A549 (cell line): ENCODE results near the gene NEAT1. TPM values are rescaled to one million over a fixed set of nuclear protein-coding genes. Genes with fewer than 3 reads are reported as not detected.

Experiments used
- ATAC-seq, 2 experiments: fragments of 200-7000 bp in 1 of 2; fragments of >200 bp in 1 of 2; cut with Nextera tagmentation in 1 of 2; cut with Tn5 transposase in 1 of 2; 3 replicates each; pipeline versions ENCODE4 v1.8.0 to v1.9.1; 2018 to 2020; ENCODE audit warnings: mild to moderate bottlenecking in 1 of 2, moderate library complexity in 1 of 2
- CTCF ChIA-PET: fragments of 300-600 bp; sonication (Branson Sonifier 250); formaldehyde crosslinking; extraction: SDS; loops from one replicate; lab custom pipeline; 2021; ENCODE audit warnings: antibody characterized with exemption, inconsistent platforms; lab: Yijun Ruan, JAX
- POLR2A ChIA-PET: fragments of 350-600 bp; formaldehyde crosslinking; extraction: SDS; loops from one replicate; lab custom pipeline; 2021; ENCODE audit warnings: antibody characterized with exemption, inconsistent platforms; lab: Yijun Ruan, JAX
- DNase-seq, 2 experiments: peaks; one replicate each; pipeline versions ENCODE4 v3.0.0 to v3.0.0-alpha.2; 2011 to 2016; ENCODE audit warnings: low read depth in 1 of 2, low spot score in 1 of 2
- FAIRE-seq: peaks from 2 replicates; lab custom pipeline; 2011; peaks lifted over from hg19 to GRCh38; lab: Jason Lieb, UNC
- H3K27ac ChIP-seq, 2 experiments: fragments of >200 bp; sonication (Bioruptor Twin); formaldehyde crosslinking; 3 replicates each; pipeline ENCODE4 v1.5.1; 2016 to 2017
- H3K4me1 ChIP-seq: fragments of >200 bp; sonication (Bioruptor Twin); formaldehyde crosslinking; 3 replicates; pipeline ENCODE4 v1.6.1; 2016
- H3K4me2 ChIP-seq: fragments of >200 bp; sonication (Bioruptor Twin); formaldehyde crosslinking; 3 replicates; pipeline ENCODE4 v1.6.1; 2016
- H3K4me3 ChIP-seq: fragments of >200 bp; sonication (Bioruptor Twin); formaldehyde crosslinking; 3 replicates; pipeline ENCODE4 v1.5.1; 2016
- H3K9me3 ChIP-seq: fragments of >200 bp; sonication (Bioruptor Twin); formaldehyde crosslinking; 3 replicates; pipeline ENCODE4 v1.6.1; 2016
- CBX8 ChIP-seq: fragments of 200-600 bp; sonication (generic); IDR thresholded peaks from 2 replicates; pipeline ENCODE4 v1.6.1; 2016
- EP300 ChIP-seq, 2 experiments: fragments of >200 bp; sonication (Bioruptor Twin); formaldehyde crosslinking; IDR thresholded peaks; 2 replicates in 1 of 2; 3 replicates in 1 of 2; pipeline ENCODE4 v1.6.1; 2016 to 2017
- ESRRA ChIP-seq: fragments of 150-350 bp; IDR thresholded peaks from 2 replicates; pipeline ENCODE4 v1.6.1; 2014; ENCODE audit warnings: mild to moderate bottlenecking, low read length, borderline replicate concordance
- FOSB ChIP-seq: fragments of 250-450 bp; sonication (Bioruptor Pico); IDR thresholded peaks from 2 replicates; pipeline ENCODE4 v1.5.0; 2020; ENCODE audit warnings: mild to moderate bottlenecking, moderate library complexity
- GATA3 ChIP-seq: IDR thresholded peaks from 2 replicates; pipeline ENCODE4 v1.6.1; 2012; ENCODE audit warnings: borderline replicate concordance
- JUN ChIP-seq, 2 experiments: fragments of >200 bp; sonication (Bioruptor Twin); formaldehyde crosslinking; IDR thresholded peaks; 2 replicates in 1 of 2; 3 replicates in 1 of 2; pipeline ENCODE4 v1.6.1; 2016 to 2017
- JUNB ChIP-seq: fragments of >200 bp; sonication (Bioruptor Twin); formaldehyde crosslinking; IDR thresholded peaks from 2 replicates; pipeline ENCODE4 v1.6.1; 2016
- KDM1A ChIP-seq: fragments of 200-600 bp; sonication (generic); IDR thresholded peaks from 2 replicates; pipeline ENCODE4 v1.6.1; 2016; ENCODE audit warnings: low read depth, mild to moderate bottlenecking
- MAZ ChIP-seq: fragments of 150-350 bp; IDR thresholded peaks from 2 replicates; pipeline ENCODE4 v1.6.1; 2014; ENCODE audit warnings: antibody characterized with exemption, low read depth, low read length, borderline replicate concordance
- MYC ChIP-seq: IDR thresholded peaks from 2 replicates; pipeline ENCODE4 v1.6.1; 2012; ENCODE audit warnings: mild to moderate bottlenecking, inconsistent platforms, low read length, improper control_type of control experiment, borderline replicate concordance
- PHF8 ChIP-seq: fragments of 200-600 bp; sonication (generic); IDR thresholded peaks from 2 replicates; pipeline ENCODE4 v1.6.1; 2016; ENCODE audit warnings: low read depth, mild to moderate bottlenecking, antibody characterized with exemption, moderate library complexity, borderline replicate concordance
- RAD21 ChIP-seq, 2 experiments: fragments of >200 bp in 1 of 2; sonication (Bioruptor Twin) in 1 of 2; formaldehyde crosslinking in 1 of 2; IDR thresholded peaks in 1 of 2; conservative IDR thresholded peaks in 1 of 2; 2 replicates in 1 of 2; 3 replicates in 1 of 2; pipeline ENCODE4 v1.6.1; 2012 to 2018; ENCODE audit warnings: inconsistent platforms in 1 of 2
- RCOR1 ChIP-seq: fragments of 150-350 bp; IDR thresholded peaks from 2 replicates; pipeline ENCODE4 v1.6.1; 2014; ENCODE audit warnings: antibody characterized with exemption, low read length, low read depth
- ZC3H11A ChIP-seq: fragments of 450-650 bp; IDR thresholded peaks from 2 replicates; pipeline ENCODE4 v1.6.1; 2014; ENCODE audit warnings: antibody characterized with exemption, mild to moderate bottlenecking
- ZNF302 ChIP-seq: fragments of 250-450 bp; sonication (Bioruptor Pico); IDR thresholded peaks from 2 replicates; pipeline ENCODE4 v1.9.0; 2021; ENCODE audit warnings: inconsistent platforms, mild to moderate bottlenecking, moderate library complexity
- ZSCAN20 ChIP-seq: fragments of 250-450 bp; sonication (Bioruptor Pico); IDR thresholded peaks from 2 replicates; pipeline ENCODE4 v1.8.0; 2022; ENCODE audit warnings: mild to moderate bottlenecking, moderate library complexity
- WGBS: methylation state at CpG from one replicate; pipeline ENCODE4 v1.1.6; 2017; ENCODE audit errors: missing lambda C conversion rate; 5-methylcytosine and 5-hydroxymethylcytosine counted together
- polyA plus RNA-seq, 4 experiments: library from polyadenylated mRNA; depleted of rRNA in 3 of 4; stranded (reverse); fragments of >200 nt; fragmentation: RNase III in 1 of 4; extraction: RNeasy Plus Mini Kit Qiagen cat#74134 plus additional on column Dnase treatment in 1 of 4; gene quantifications; 2 replicates in 3 of 4; 3 replicates in 1 of 4; pipeline ENCODE4 v1.2.3, GENCODE V29; 2011 to 2017
- TF ChIP-seq, protein P1 (sequence below): fragments of >200 bp; sonication (Bioruptor Twin); formaldehyde crosslinking; IDR thresholded peaks from 3 replicates; pipeline ENCODE4 v1.5.1; 2016
- TF ChIP-seq, protein P2 (sequence below): fragments of >200 bp; sonication (Bioruptor Twin); formaldehyde crosslinking; IDR thresholded peaks from 2 replicates; pipeline ENCODE4 v1.6.1; 2016
- TF ChIP-seq, protein P3 (sequence below): IDR thresholded peaks from 2 replicates; pipeline ENCODE4 v1.6.1; 2012

Gene NEAT1
- polyA plus RNA-seq, 2 of the 4 experiments (the other 2 are of a cell fraction) = 314 to 1,223 TPM

GRCh38 chr11:65377777-65378176, 44.8 kb upstream of the NEAT1 start:
- Histone ChIP-seq H3K4me1 (peaks cover 48% of the 10 kb centered on the region), H3K4me2 (no peak overlapping the region), H3K9me3 (no peaks in the 10 kb centered on the region), H3K27ac (peak overlapping the region; percentile 11 to 93; a peak in 3 of 6 replicates), H3K4me3 (no peak overlapping the region)
- POLR2A ChIA-PET = interaction anchor here (1.0 kb wide), 1 partner anchor 46 kb away, joined by 3 read pairs; no protein-coding TSS in a partner anchor
- TF ChIP-seq ZNF302 (no peak), ESRRA (no peak), JUN (IDR thresholded peaks at IDR 0.05) (no peak), GATA3 (no peak), KDM1A (no peak), CBX8 (no peak), MAZ (no peak)
- WGBS = 79% methylated on average over 8 of the region's 8 CpGs
- FAIRE-seq (no peak), DNase-seq (no peak), ATAC-seq (no peak)
- CTCF ChIA-PET = interaction anchor here (1.2 to 14.2 kb wide), 6 partner anchors 10 to 132 kb away, joined by 3 to 208 read pairs (median 10); partner anchors contain the start of gene NEAT1

DNA sequence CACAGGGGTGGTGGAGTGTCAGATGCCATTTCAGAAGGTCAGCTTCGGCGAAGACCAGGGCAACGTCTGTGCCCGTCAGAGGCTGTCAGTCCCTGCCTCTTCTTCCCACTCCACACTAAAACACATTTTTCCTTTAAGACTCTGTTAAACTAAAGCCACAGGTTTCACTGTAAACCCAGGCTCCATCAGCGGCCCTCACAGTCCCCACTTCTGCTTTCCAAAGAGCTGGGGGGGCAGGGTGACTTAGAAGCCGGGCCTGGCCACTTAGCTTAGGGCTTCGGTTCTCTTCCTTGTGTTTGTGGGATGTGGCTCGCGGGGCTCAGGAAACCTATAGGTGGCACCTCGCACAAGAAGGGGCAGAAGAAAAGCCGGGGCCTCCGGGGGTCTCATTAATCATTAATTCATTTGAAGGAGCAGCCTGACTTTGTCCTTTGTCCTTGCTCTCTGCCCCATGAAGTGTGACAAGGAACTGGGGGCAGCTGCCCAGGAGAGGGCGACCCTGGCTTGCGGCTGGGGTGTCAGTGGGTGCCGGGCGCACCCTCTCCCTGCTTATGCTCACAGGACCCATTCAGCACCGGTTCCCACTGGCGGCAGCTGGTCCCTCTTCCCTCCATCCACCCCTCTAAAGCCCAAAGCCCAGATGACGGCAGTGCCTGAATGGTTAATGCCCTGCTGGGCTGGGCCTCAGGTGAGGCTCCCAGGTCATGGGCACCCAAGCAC, 44.2 kb upstream of the NEAT1 start:
- Histone ChIP-seq H3K4me3 (no peak overlapping the region), H3K27ac (peak overlapping the region; percentile 33 to 93; a peak in 5 of 6 replicates), H3K4me1 (peaks cover 54% of the 10 kb centered on the region), H3K9me3 (no peaks in the 10 kb centered on the region), H3K4me2 (peak overlapping the region; percentile 8; the same call in 1 of the 3 replicates)
- TF ChIP-seq, protein P1, sequence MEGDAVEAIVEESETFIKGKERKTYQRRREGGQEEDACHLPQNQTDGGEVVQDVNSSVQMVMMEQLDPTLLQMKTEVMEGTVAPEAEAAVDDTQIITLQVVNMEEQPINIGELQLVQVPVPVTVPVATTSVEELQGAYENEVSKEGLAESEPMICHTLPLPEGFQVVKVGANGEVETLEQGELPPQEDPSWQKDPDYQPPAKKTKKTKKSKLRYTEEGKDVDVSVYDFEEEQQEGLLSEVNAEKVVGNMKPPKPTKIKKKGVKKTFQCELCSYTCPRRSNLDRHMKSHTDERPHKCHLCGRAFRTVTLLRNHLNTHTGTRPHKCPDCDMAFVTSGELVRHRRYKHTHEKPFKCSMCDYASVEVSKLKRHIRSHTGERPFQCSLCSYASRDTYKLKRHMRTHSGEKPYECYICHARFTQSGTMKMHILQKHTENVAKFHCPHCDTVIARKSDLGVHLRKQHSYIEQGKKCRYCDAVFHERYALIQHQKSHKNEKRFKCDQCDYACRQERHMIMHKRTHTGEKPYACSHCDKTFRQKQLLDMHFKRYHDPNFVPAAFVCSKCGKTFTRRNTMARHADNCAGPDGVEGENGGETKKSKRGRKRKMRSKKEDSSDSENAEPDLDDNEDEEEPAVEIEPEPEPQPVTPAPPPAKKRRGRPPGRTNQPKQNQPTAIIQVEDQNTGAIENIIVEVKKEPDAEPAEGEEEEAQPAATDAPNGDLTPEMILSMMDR = peak; percentile 3; the same call in 1 of the 3 replicates
- TF ChIP-seq RAD21 (conservative IDR thresholded peaks at IDR 0.05 in 1 of 2, IDR thresholded peaks at IDR 0.05 in 1 of 2) = peak; percentile 48 to 63; a peak in 4 of 5 replicates
- TF ChIP-seq, protein P2, sequence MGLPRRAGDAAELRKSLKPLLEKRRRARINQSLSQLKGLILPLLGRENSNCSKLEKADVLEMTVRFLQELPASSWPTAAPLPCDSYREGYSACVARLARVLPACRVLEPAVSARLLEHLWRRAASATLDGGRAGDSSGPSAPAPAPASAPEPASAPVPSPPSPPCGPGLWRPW = no peak
- FAIRE-seq (no peak), DNase-seq (peak in 1 of 2 experiments; percentile 38), ATAC-seq (no peak)
- ChIA-PET POLR2A (interaction anchor here (1.0 kb wide), 1 partner anchor 45 kb away, joined by 3 read pairs; no protein-coding TSS in a partner anchor), CTCF (interaction anchor here (0.9 to 14.2 kb wide), 11 partner anchors 11 to 193 kb away, joined by 3 to 208 read pairs (median 4); partner anchors contain the start of gene NEAT1)
- 75% methylated on average over 19 of the region's 19 CpGs for WGBS

- no peak for ATAC-seq
- ChIA-PET POLR2A (interaction anchor here (1.0 kb wide), 1 partner anchor 45 kb away, joined by 3 read pairs; no protein-coding TSS in a partner anchor), CTCF (interaction anchor here (0.9 to 14.2 kb wide), 16 partner anchors 11 to 215 kb away, joined by 3 to 208 read pairs (median 4); partner anchors contain the start of genes FAM89B and NEAT1)
- no peak for FAIRE-seq
- peaks cover 61% of the 10 kb centered on the region for H3K4me1 ChIP-seq
- no peak for DNase-seq
- no peaks in the 10 kb centered on the region for H3K9me3 ChIP-seq
- peak overlapping the region; percentile 93 to 99; a peak in 5 of 6 replicates for H3K27ac ChIP-seq
- H3K4me2 ChIP-seq = peak overlapping the region; percentile 8; the same call in 1 of the 3 replicates
- no peak overlapping the region for H3K4me3 ChIP-seq
- WGBS = 98% methylated on average over 7 of the region's 14 CpGs
- TF ChIP-seq ZC3H11A (no peak), ZSCAN20 (CRISPR knock-in tag) (no peak), RCOR1 (no peak), MYC (no peak), PHF8 (no peak), FOSB (CRISPR knock-in tag) (no peak), JUNB (no peak), EP300 (IDR thresholded peaks at IDR 0.05) (no peak)
- TF ChIP-seq, protein P3, sequence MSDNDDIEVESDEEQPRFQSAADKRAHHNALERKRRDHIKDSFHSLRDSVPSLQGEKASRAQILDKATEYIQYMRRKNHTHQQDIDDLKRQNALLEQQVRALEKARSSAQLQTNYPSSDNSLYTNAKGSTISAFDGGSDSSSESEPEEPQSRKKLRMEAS = no peak
- TF ChIP-seq, all 56 proteins: peak for 0
Observed at GRCh38 chr11:65378928-65379638, 43.5 kb upstream of the NEAT1 start.
